Panc1 (cell line): ENCODE results near the gene MSX1. TPM values are rescaled to one million over a fixed set of nuclear protein-coding genes. Genes with fewer than 3 reads are reported as not detected.

Experiments used
- ATAC-seq: fragments of 200-7000 bp; cut with Tn5 transposase; 2 replicates; pipeline ENCODE4 v1.9.1; 2020; ENCODE audit warnings: mild to moderate bottlenecking, moderate library complexity
- BruUV-seq: library from RNA; stranded (reverse); fragments of 400-500 nt; replicated peaks from 2 replicates; lab custom pipeline; 2021; lab: Mats Ljungman, UMichigan
- CTCF ChIA-PET: fragments of 300-600 bp; sonication (Branson Sonifier 250); formaldehyde crosslinking; loops from one replicate; lab custom pipeline; 2022; ENCODE audit warnings: antibody characterized with exemption; lab: Charles Lee
- POLR2A ChIA-PET: fragments of 300-600 bp; sonication (Branson Sonifier 250); formaldehyde crosslinking; loops from one replicate; lab custom pipeline; 2022; ENCODE audit warnings: antibody characterized with exemption; lab: Charles Lee
- DNase-seq: peaks from one replicate; pipeline ENCODE4 v3.0.0-alpha.2; 2010; ENCODE audit warnings: low read depth, low spot score
- H3K27ac ChIP-seq: 2 replicates; pipeline ENCODE4 v1.5.1; 2011; ENCODE audit warnings: mild to moderate bottlenecking, low read length, inconsistent platforms
- H3K27me3 ChIP-seq: fragments of 200-500 bp; sonication (Bioruptor generic); 2 replicates; pipeline ENCODE4 v1.6.0; 2014; ENCODE audit warnings: low read length, inconsistent platforms; ENCODE audit not compliant: control insufficient read depth, insufficient read depth
- H3K36me3 ChIP-seq: fragments of 200-500 bp; sonication (Bioruptor generic); 2 replicates; pipeline ENCODE4 v1.5.1; 2014; ENCODE audit warnings: inconsistent platforms, mild to moderate bottlenecking, low read length, moderate library complexity; ENCODE audit not compliant: control insufficient read depth, insufficient read depth
- H3K4me1 ChIP-seq: 2 replicates; pipeline ENCODE4 v1.5.1; 2011; ENCODE audit warnings: inconsistent platforms, mild to moderate bottlenecking, low read length, moderate library complexity; ENCODE audit not compliant: control insufficient read depth, insufficient read depth
- H3K4me3 ChIP-seq, 2 experiments: 2 replicates each; pipeline ENCODE4 v1.5.1; 2011 to 2012; ENCODE audit warnings: low read depth in 2 of 2, low read length in 2 of 2, mild to moderate bottlenecking in 2 of 2, inconsistent platforms in 1 of 2, moderate library complexity in 1 of 2
- H3K9me3 ChIP-seq: fragments of 200-500 bp; sonication (Bioruptor generic); 2 replicates; pipeline ENCODE4 v1.5.1; 2014; ENCODE audit warnings: low read depth, mild to moderate bottlenecking, inconsistent platforms, low read length, moderate library complexity; ENCODE audit not compliant: control insufficient read depth, insufficient read depth
- CTCF ChIP-seq: fragments of 450-650 bp; IDR thresholded peaks from 2 replicates; pipeline ENCODE4 v1.5.1; 2017; ENCODE audit warnings: mild to moderate bottlenecking
- POLR2AphosphoS5 ChIP-seq: IDR thresholded peaks from 2 replicates; pipeline ENCODE4 v1.6.1; 2012; ENCODE audit warnings: mild to moderate bottlenecking, low read depth, low read length, moderate library complexity
- REST ChIP-seq, 2 experiments: IDR thresholded peaks; 2 replicates each; pipeline ENCODE4 v1.6.1; 2011 to 2012; ENCODE audit warnings: low read depth in 2 of 2, control low read depth in 1 of 2, low read length in 1 of 2, mild to moderate bottlenecking in 1 of 2, moderate library complexity in 1 of 2; ENCODE audit not compliant: insufficient read depth in 1 of 2
- SIN3A ChIP-seq: IDR thresholded peaks from 2 replicates; pipeline ENCODE4 v1.6.1; 2012; ENCODE audit warnings: low read depth, mild to moderate bottlenecking, low read length, moderate library complexity, borderline replicate concordance; ENCODE audit not compliant: insufficient read depth
- TCF7L2 ChIP-seq: IDR thresholded peaks from 2 replicates; pipeline ENCODE4 v1.6.1; 2011; ENCODE audit warnings: mild to moderate bottlenecking, low read depth, low read length, inconsistent platforms
- in situ Hi-C: cut with HindIII; loops from 2 replicates; pipeline ENCODE4 v1.10.0; 2016; ENCODE audit warnings: low sequenced_read_pairs, low pct_unique_long_range_greater_than_20kb
- intact Hi-C: fragments of 100-400 bp; cut with micrococcal nuclease; formaldehyde crosslinking; loops from one replicate; pipeline ENCODE4 v1.10.0; 2022; ENCODE audit not compliant: unreplicated experiment
- total RNA-seq: library from RNA; stranded (reverse); gene quantifications from one replicate; pipeline ENCODE4 v1.2.1, GENCODE V29; 2021; ENCODE audit not compliant: unreplicated experiment

Gene MSX1
- total RNA-seq, 1 experiment from 2014 or later = 3.4 TPM

- no peaks in the 10 kb centered on the region; the same call in 1 of the 2 replicates for H3K27me3 ChIP-seq
- BruUV-seq = no TSS peak
- ChIA-PET CTCF (no interaction called here), POLR2A (no interaction called here)
- in situ Hi-C loops = no loop called here
- no peaks in the 10 kb centered on the region for H3K36me3 ChIP-seq
- H3K9me3 ChIP-seq = no peaks in the 10 kb centered on the region
- ATAC-seq (no peak), DNase-seq (no peak)
- H3K27ac ChIP-seq = no peak overlapping the region
- H3K4me3 ChIP-seq = no peak overlapping the region; a peak in 1 of 4 replicates
- TF ChIP-seq SIN3A = no peak
- no peak for TF ChIP-seq TCF7L2
- TF ChIP-seq REST (IDR thresholded peaks at IDR 0.05; ENCODE audit: insufficient read depth in 1 of 2, low read depth in 2 of 2, low read length in 1 of 2) = no peak
- no peak for TF ChIP-seq CTCF
- no peak for TF ChIP-seq POLR2AphosphoS5
- H3K4me1 ChIP-seq = peaks cover 7% of the 10 kb centered on the region
- intact Hi-C loops = no loop called here
Measured at GRCh38 chr4:4853921-4854648, 5.4 kb upstream of the MSX1 start.

- ATAC-seq (no peak), DNase-seq (no peak)
- H3K4me1 ChIP-seq = peaks cover 7% of the 10 kb centered on the region
- ChIA-PET CTCF (no interaction called here), POLR2A (no interaction called here)
- intact Hi-C loops = no loop called here
- in situ Hi-C loops = no loop called here
- no peaks in the 10 kb centered on the region for H3K9me3 ChIP-seq
- H3K27me3 ChIP-seq = no peaks in the 10 kb centered on the region; the same call in 1 of the 2 replicates
- no peak overlapping the region for H3K27ac ChIP-seq
- no peaks in the 10 kb centered on the region for H3K36me3 ChIP-seq
- H3K4me3 ChIP-seq = no peak overlapping the region
- BruUV-seq = no TSS peak
- no peak for TF ChIP-seq POLR2AphosphoS5
- no peak for TF ChIP-seq TCF7L2
- TF ChIP-seq SIN3A = no peak
- TF ChIP-seq REST (IDR thresholded peaks at IDR 0.05; ENCODE audit: insufficient read depth in 1 of 2, low read depth in 2 of 2, low read length in 1 of 2) = no peak
- no peak for TF ChIP-seq CTCF
Measured at GRCh38 chr4:4854649-4855295, 4.7 kb upstream of the MSX1 start.
